ENCODE data around the gene DNMBP. TPM values are rescaled to one million over a fixed set of nuclear protein-coding genes. Genes with fewer than 3 reads are reported as not detected.

The DNMBP gene
- total RNA-seq, 2 experiments from 2014 or later: 2.2 to 2.3 TPM

DNA sequence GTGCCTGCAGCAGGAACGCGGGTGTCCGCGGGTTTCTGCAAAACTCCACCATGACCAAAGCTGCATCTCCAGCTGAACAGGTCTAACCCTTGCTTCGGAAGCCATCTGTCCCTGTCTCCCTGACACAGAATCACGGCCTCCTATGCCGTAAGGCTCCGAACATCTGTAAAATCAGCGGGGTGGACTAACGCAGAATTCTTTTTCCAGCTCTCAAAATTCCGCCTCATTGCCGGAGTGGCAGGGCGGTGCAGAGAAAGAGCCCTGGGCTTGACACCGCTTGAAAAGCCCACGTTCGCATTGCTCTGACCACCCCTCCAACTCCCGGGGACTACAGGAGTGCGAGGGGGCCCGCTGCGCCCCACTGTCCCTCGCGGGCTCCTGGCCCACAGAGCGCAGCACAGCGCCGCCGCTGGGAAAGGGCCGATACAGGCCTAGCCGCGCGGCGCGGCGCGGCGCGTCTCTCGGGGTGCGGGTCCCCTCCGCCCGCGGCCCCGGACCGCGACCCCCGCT is 409 bp downstream of the DNMBP start:
- no peaks in the 10 kb centered on the region for H3K9me3 Mint-ChIP-seq
- intact Hi-C loops (cut with DNase I, micrococcal nuclease): loop anchor here in 1 of 2 experiments (10.0 kb wide), 1 partner anchor 275 kb away; the partner anchor contains the start of gene BLOC1S2
- peak overlapping the region; percentile 85 for H3K4me3 Mint-ChIP-seq
- peak overlapping the region; percentile 87 for H3K4me3 ChIP-seq (ENCODE audit: low read length)
- no peaks in the 10 kb centered on the region for H3K36me3 Mint-ChIP-seq (ENCODE audit: low read depth)
- H3K4me1 Mint-ChIP-seq (ENCODE audit: low read depth): peaks cover 55% of the 10 kb centered on the region
- no peak overlapping the region for H3K27ac Mint-ChIP-seq
- ChIA-PET POLR2A (interaction anchor here (1.5 to 2.2 kb wide), 2 partner anchors 163 to 277 kb away, joined by 7 to 10 read pairs; partner anchors contain the start of genes COX15 and CUTC), CTCF (interaction anchor here (0.6 to 2.4 kb wide), 15 partner anchors 10 to 277 kb away, joined by 3 to 16 read pairs (median 4); partner anchors contain the start of gene CUTC)
- peak in 3 of 14 experiments; percentile 1 to 13 (median 1) for DNase-seq
- no peaks in the 10 kb centered on the region for H3K9me3 ChIP-seq (ENCODE audit: control insufficient read depth in 1 of 2, insufficient read depth in 1 of 2, low read length in 2 of 2)
- TF ChIP-seq, protein P1, sequence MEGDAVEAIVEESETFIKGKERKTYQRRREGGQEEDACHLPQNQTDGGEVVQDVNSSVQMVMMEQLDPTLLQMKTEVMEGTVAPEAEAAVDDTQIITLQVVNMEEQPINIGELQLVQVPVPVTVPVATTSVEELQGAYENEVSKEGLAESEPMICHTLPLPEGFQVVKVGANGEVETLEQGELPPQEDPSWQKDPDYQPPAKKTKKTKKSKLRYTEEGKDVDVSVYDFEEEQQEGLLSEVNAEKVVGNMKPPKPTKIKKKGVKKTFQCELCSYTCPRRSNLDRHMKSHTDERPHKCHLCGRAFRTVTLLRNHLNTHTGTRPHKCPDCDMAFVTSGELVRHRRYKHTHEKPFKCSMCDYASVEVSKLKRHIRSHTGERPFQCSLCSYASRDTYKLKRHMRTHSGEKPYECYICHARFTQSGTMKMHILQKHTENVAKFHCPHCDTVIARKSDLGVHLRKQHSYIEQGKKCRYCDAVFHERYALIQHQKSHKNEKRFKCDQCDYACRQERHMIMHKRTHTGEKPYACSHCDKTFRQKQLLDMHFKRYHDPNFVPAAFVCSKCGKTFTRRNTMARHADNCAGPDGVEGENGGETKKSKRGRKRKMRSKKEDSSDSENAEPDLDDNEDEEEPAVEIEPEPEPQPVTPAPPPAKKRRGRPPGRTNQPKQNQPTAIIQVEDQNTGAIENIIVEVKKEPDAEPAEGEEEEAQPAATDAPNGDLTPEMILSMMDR (IDR thresholded peaks at IDR 0.05): peak; percentile 31
- peaks cover 13% of the 10 kb centered on the region for H3K4me1 ChIP-seq (ENCODE audit: insufficient read depth, low read length)
- H3K27ac ChIP-seq (ENCODE audit: low read depth in 1 of 2, low read length in 2 of 2): no peak overlapping the region
- ATAC-seq (ENCODE audit: poor library complexity): peak; percentile 75
- H3K27me3 Mint-ChIP-seq: no peaks in the 10 kb centered on the region
- no peaks in the 10 kb centered on the region for H3K27me3 ChIP-seq (ENCODE audit: control insufficient read depth in 1 of 2, insufficient read depth in 2 of 2, low read length in 2 of 2)
- H3K36me3 ChIP-seq (ENCODE audit: insufficient read depth, low read length): no peaks in the 10 kb centered on the region

DNA sequence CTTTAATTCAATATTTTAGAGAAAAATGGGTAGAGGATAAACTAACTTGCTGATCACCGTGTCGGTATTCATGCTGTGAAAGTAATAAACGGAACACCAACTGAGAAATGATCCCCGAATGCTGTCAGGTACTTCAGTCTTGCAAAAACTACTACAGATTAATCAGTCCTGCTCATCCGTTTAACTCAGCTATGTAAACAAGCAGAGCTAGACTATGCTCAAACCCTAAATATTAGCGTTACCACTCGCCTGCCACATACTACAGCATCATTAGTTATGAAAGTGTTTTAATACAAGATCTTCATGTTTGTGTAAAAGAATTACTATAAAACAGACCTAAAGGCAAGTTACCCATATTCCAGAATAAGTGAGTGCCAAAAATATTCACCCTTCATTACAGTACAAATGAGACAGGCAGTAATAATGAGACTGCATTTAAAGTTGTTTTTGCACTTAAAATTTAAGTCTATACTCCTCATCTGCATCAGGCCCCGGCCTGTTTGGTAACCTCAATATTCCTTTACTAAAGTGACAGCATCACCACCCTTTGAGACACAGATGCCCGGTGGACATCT is 952 bp downstream of the DNMBP start:
- no peaks in the 10 kb centered on the region for H3K36me3 ChIP-seq (ENCODE audit: insufficient read depth, low read length)
- H3K4me3 Mint-ChIP-seq: peak overlapping the region; percentile 85
- H3K36me3 Mint-ChIP-seq (ENCODE audit: low read depth): no peaks in the 10 kb centered on the region
- H3K9me3 Mint-ChIP-seq: no peaks in the 10 kb centered on the region
- H3K4me3 ChIP-seq (ENCODE audit: low read length): peak overlapping the region; percentile 87
- peaks cover 13% of the 10 kb centered on the region for H3K4me1 ChIP-seq (ENCODE audit: insufficient read depth, low read length)
- no peaks in the 10 kb centered on the region for H3K27me3 Mint-ChIP-seq
- ChIA-PET POLR2A (interaction anchor here (1.5 to 2.2 kb wide), 2 partner anchors 163 to 277 kb away, joined by 7 to 10 read pairs; partner anchors contain the start of genes COX15 and CUTC), CTCF (interaction anchor here (1.1 to 2.4 kb wide), 6 partner anchors 9 to 275 kb away, joined by 5 to 16 read pairs (median 9); no protein-coding TSS in a partner anchor)
- H3K27me3 ChIP-seq (ENCODE audit: control insufficient read depth in 1 of 2, insufficient read depth in 2 of 2, low read length in 2 of 2): no peaks in the 10 kb centered on the region
- no peak for ATAC-seq (ENCODE audit: poor library complexity)
- DNase-seq: no peak
- H3K27ac ChIP-seq (ENCODE audit: low read depth in 1 of 2, low read length in 2 of 2): no peak overlapping the region
- no peak overlapping the region for H3K27ac Mint-ChIP-seq
- intact Hi-C loops (cut with DNase I, micrococcal nuclease): loop anchor here in 1 of 2 experiments (10.0 kb wide), 1 partner anchor 276 kb away; the partner anchor contains the start of gene BLOC1S2
- H3K9me3 ChIP-seq (ENCODE audit: control insufficient read depth in 1 of 2, insufficient read depth in 1 of 2, low read length in 2 of 2): no peaks in the 10 kb centered on the region
- TF ChIP-seq, protein P1 (IDR thresholded peaks at IDR 0.05): no peak
- H3K4me1 Mint-ChIP-seq (ENCODE audit: low read depth): peaks cover 51% of the 10 kb centered on the region

DNA sequence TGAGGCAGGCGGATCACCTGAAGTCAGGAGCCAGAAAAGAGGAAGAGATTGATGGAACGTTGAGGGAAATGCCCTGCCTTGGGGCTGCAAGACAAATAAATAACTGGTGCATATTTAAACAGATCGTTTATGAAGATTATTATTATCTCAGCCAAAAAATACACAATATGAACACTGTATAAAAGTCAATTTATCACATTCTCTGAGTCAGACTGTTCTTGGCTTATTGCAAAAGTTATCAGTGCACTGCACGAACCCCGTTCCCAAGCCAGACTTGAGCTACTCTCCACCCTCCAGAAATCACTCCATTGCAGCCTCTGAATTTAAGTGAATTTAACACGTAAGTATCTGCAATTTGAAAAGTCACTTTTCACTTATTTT is 1.6 kb downstream of the DNMBP start:
- Mint-ChIP-seq H3K27ac (no peak overlapping the region), H3K4me1 (ENCODE audit: low read depth) (peaks cover 47% of the 10 kb centered on the region), H3K9me3 (no peaks in the 10 kb centered on the region), H3K4me3 (peak overlapping the region; percentile 85), H3K27me3 (no peaks in the 10 kb centered on the region), H3K36me3 (ENCODE audit: low read depth) (no peaks in the 10 kb centered on the region)
- Histone ChIP-seq H3K4me1 (ENCODE audit: insufficient read depth, low read length) (peaks cover 13% of the 10 kb centered on the region), H3K9me3 (ENCODE audit: control insufficient read depth in 1 of 2, insufficient read depth in 1 of 2, low read length in 2 of 2) (no peaks in the 10 kb centered on the region), H3K27ac (ENCODE audit: low read depth in 1 of 2, low read length in 2 of 2) (no peak overlapping the region), H3K27me3 (ENCODE audit: control insufficient read depth in 1 of 2, insufficient read depth in 2 of 2, low read length in 2 of 2) (no peaks in the 10 kb centered on the region), H3K4me3 (ENCODE audit: low read length) (no peak overlapping the region), H3K36me3 (ENCODE audit: insufficient read depth, low read length) (no peaks in the 10 kb centered on the region)
- no peak for ATAC-seq (ENCODE audit: poor library complexity)
- ChIA-PET POLR2A (no interaction called here), CTCF (interaction anchor here (0.6 kb wide), 1 partner anchor 11 kb away, joined by 3 read pairs; no protein-coding TSS in a partner anchor)
- intact Hi-C loops (cut with DNase I, micrococcal nuclease): loop anchor here in 1 of 2 experiments (10.0 kb wide), 1 partner anchor 277 kb away; the partner anchor contains the start of gene BLOC1S2
- DNase-seq: no peak
- TF ChIP-seq, protein P1 (IDR thresholded peaks at IDR 0.05): no peak
